Liver (tissue), 9 donors: Measurements from ENCODE around the gene RYR3. TPM values are rescaled to one million over a fixed set of nuclear protein-coding genes. Genes with fewer than 3 reads are reported as not detected.

Source experiments
- DNase-seq: peaks from one replicate; pipeline ENCODE4 v3.0.0-alpha.2; 2017; ENCODE audit warnings: low spot score
- H3K27ac ChIP-seq, 2 donors: one replicate each; pipeline ENCODE4 v1.7.0; 2013; ENCODE audit warnings: inconsistent platforms in 2 of 2, low read length in 2 of 2, control low read depth in 1 of 2, low read depth in 1 of 2, mild to moderate bottlenecking in 1 of 2
- H3K27me3 ChIP-seq, 4 donors: one replicate each; pipeline versions ENCODE4 v1.6.1 to v1.7.0; 2013; ENCODE audit warnings: low read length in 3 of 4, inconsistent platforms in 1 of 4, mild to moderate bottlenecking in 1 of 4, moderate library complexity in 1 of 4; ENCODE audit not compliant: control insufficient read depth in 4 of 4, insufficient read depth in 4 of 4
- H3K36me3 ChIP-seq, 4 donors: one replicate each; pipeline versions ENCODE4 v1.6.1 to v1.7.0; 2013; ENCODE audit warnings: low read length in 3 of 4, mild to moderate bottlenecking in 3 of 4, low read depth in 1 of 4, moderate library complexity in 1 of 4; ENCODE audit not compliant: control insufficient read depth in 4 of 4, insufficient read depth in 3 of 4
- H3K4me1 ChIP-seq, 4 donors: one replicate each; pipeline versions ENCODE4 v1.6.1 to v1.7.0; 2013; ENCODE audit warnings: low read length in 3 of 4, mild to moderate bottlenecking in 3 of 4, moderate library complexity in 1 of 4; ENCODE audit not compliant: control insufficient read depth in 4 of 4, insufficient read depth in 4 of 4
- H3K4me3 ChIP-seq, 3 donors: one replicate each; pipeline versions ENCODE4 v1.6.1 to v1.7.0; 2013; ENCODE audit warnings: low read length in 3 of 3, control low read depth in 1 of 3, low read depth in 1 of 3, mild to moderate bottlenecking in 1 of 3
- H3K9ac ChIP-seq, 2 donors: one replicate each; pipeline ENCODE4 v1.7.0; 2013; ENCODE audit warnings: low read length in 2 of 2, mild to moderate bottlenecking in 2 of 2, moderate library complexity in 2 of 2, control low read depth in 1 of 2, low read depth in 1 of 2
- H3K9me3 ChIP-seq, 4 donors: one replicate each; pipeline versions ENCODE4 v1.6.1 to v1.7.0; 2013; ENCODE audit warnings: low read length in 3 of 4; ENCODE audit not compliant: control insufficient read depth in 4 of 4
- ATF3 ChIP-seq: IDR thresholded peaks from 2 replicates; pipeline ENCODE4 v1.6.1; 2016; ENCODE audit warnings: antibody characterized with exemption
- CTCF ChIP-seq: fragments of 150-350 bp; IDR thresholded peaks from 2 replicates; pipeline ENCODE4 v1.5.1; 2017; ENCODE audit warnings: improper control_type of control experiment, low read depth, low read length; ENCODE audit not compliant: missing input control
- EGR1 ChIP-seq, 2 donors: IDR thresholded peaks; 2 replicates each; pipeline ENCODE4 v1.6.1; 2016 to 2018; ENCODE audit warnings: antibody characterized with exemption in 2 of 2, low read depth in 2 of 2
- FOXA1 ChIP-seq: IDR thresholded peaks from 2 replicates; pipeline ENCODE4 v1.6.1; 2016; ENCODE audit warnings: antibody characterized with exemption
- FOXA2 ChIP-seq: IDR thresholded peaks from 2 replicates; pipeline ENCODE4 v1.6.1; 2016; ENCODE audit warnings: antibody characterized with exemption
- GABPA ChIP-seq, 2 donors: IDR thresholded peaks in 1 of 2; conservative IDR thresholded peaks in 1 of 2; 2 replicates each; pipeline ENCODE4 v1.6.1; 2016; ENCODE audit warnings: antibody characterized with exemption in 2 of 2, mild to moderate bottlenecking in 1 of 2, moderate library complexity in 1 of 2
- HNF4A ChIP-seq, 2 donors: conservative IDR thresholded peaks; 2 replicates each; pipeline ENCODE4 v1.6.1; 2016; ENCODE audit warnings: antibody characterized with exemption in 2 of 2, mild to moderate bottlenecking in 2 of 2
- HNF4G ChIP-seq: IDR thresholded peaks from 2 replicates; pipeline ENCODE4 v1.6.1; 2016; ENCODE audit warnings: antibody characterized with exemption
- RAD21 ChIP-seq, 2 donors: IDR thresholded peaks; 2 replicates each; pipeline ENCODE4 v1.6.1; 2016; ENCODE audit warnings: antibody characterized with exemption in 2 of 2, mild to moderate bottlenecking in 2 of 2
- REST ChIP-seq: IDR thresholded peaks from 2 replicates; pipeline ENCODE4 v1.6.1; 2016; ENCODE audit warnings: antibody characterized with exemption, mild to moderate bottlenecking
- RXRA ChIP-seq, 2 donors: IDR thresholded peaks; 2 replicates each; pipeline ENCODE4 v1.6.1; 2017 to 2018; ENCODE audit warnings: antibody characterized with exemption in 2 of 2, mild to moderate bottlenecking in 1 of 2
- SP1 ChIP-seq: IDR thresholded peaks from 2 replicates; pipeline ENCODE4 v1.6.1; 2018; ENCODE audit warnings: antibody characterized with exemption, mild to moderate bottlenecking
- TAF1 ChIP-seq: conservative IDR thresholded peaks from 2 replicates; pipeline ENCODE4 v1.6.1; 2016; ENCODE audit warnings: antibody characterized with exemption, mild to moderate bottlenecking
- YY1 ChIP-seq: IDR thresholded peaks from 2 replicates; pipeline ENCODE4 v1.6.1; 2016; ENCODE audit warnings: antibody characterized with exemption, mild to moderate bottlenecking
- ZBTB33 ChIP-seq: IDR thresholded peaks from 2 replicates; pipeline ENCODE4 v1.6.1; 2016; ENCODE audit warnings: antibody characterized with exemption
- WGBS: extraction: QIAGEN DNeasy Blood & Tissue Kit; methylation state at CpG from one replicate; pipeline ENCODE4 v1.1.7; 2013; 5-methylcytosine and 5-hydroxymethylcytosine counted together
- polyA plus RNA-seq, 2 donors: library from polyadenylated mRNA; stranded (reverse) in 1 of 2; unstranded in 1 of 2; fragments of 200-250 nt in 1 of 2; fragments of >200 nt in 1 of 2; fragmentation: Nextera tagmentation in 1 of 2; extraction: Ambion mirVana in 1 of 2; gene quantifications; one replicate each; pipeline versions ENCODE4 v1.2.1 to v1.2.3, GENCODE V29; 2013 to 2015
- total RNA-seq, 2 donors: library from RNA; depleted of rRNA; stranded (reverse); fragments of >200 nt; gene quantifications; one replicate each; pipeline ENCODE4 v1.2.3, GENCODE V29; 2014
- TF ChIP-seq, protein P1 (sequence below): IDR thresholded peaks from 2 replicates; pipeline ENCODE4 v1.6.1; 2016; ENCODE audit warnings: antibody characterized with exemption
- donor health status: healthy.
- donor health status: healthy.
- donor health status: healthy.
- donor health status: healthy.
- donor health status: healthy.

Gene RYR3
- total and polyA plus RNA-seq, 4 donors: 0.01 to 1.1 (median 0.22) TPM

DNA sequence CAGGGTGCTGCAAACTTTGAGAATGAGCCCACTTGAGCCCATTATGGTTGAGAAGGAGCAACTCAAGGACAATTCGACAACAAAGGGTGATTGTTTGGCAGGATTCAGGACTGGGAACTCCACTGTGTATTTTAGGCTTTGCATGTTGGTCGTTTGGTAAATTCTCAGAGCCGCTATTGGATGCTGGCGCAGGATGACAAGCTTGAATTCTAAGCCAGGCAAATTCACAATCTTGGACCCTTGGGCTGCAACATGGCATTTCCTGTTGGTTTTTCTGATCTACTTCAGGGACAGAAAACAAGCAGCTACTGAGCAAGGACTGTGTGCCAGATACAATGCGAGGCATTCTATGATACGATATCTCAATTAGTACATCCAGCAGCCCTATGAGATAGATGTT lies 82.8 kb downstream of the RYR3 start:
- TF ChIP-seq TAF1 (no peak), HNF4A (conservative IDR thresholded peaks at IDR 0.05) (no peak), YY1 (no peak), RAD21 (IDR thresholded peaks at IDR 0.05) (no peak), ATF3 (no peak), FOXA2 (no peak), EGR1 (IDR thresholded peaks at IDR 0.05; ENCODE audit: low read depth in 2 of 2) (no peak), ZBTB33 (no peak), GABPA (IDR thresholded peaks at IDR 0.05 in 1 of 2, conservative IDR thresholded peaks at IDR 0.05 in 1 of 2) (no peak), FOXA1 (no peak), SP1 (no peak), RXRA (IDR thresholded peaks at IDR 0.05) (no peak), HNF4G (no peak), CTCF (no peak), REST (no peak)
- TF ChIP-seq, protein P1, sequence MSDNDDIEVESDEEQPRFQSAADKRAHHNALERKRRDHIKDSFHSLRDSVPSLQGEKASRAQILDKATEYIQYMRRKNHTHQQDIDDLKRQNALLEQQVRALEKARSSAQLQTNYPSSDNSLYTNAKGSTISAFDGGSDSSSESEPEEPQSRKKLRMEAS: no peak
- Histone ChIP-seq H3K27ac (no peak overlapping the region), H3K9me3 (no peaks in the 10 kb centered on the region), H3K36me3 (no peaks in the 10 kb centered on the region), H3K4me1 (no peaks in the 10 kb centered on the region), H3K9ac (no peak overlapping the region), H3K4me3 (no peak overlapping the region), H3K27me3 (peaks cover 0 to 4% (median 1%) of the 10 kb centered on the region in 4 donors)
- DNase-seq: no peak
- WGBS: 78% methylated on average over 6 of the region's 6 CpGs

DNA sequence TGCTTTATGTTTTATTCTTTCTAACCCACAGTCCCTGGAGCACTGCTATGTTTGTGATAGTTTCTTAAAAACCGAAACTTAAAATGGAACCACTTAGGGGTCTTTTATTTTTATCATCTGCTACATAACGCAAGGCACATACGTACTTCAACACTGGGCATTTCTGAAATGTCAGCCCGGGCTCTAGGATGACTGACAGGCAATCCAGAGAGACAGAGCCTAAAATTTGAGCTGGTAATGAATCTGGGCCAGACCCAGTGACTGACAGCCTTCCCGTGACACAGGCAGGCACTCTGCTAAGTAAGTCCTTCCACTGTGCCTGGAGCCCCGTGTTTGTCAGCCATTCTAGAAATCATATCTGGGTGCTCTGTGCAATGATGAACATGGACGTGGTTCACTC lies 84.6 kb downstream of the RYR3 start:
- no peak overlapping the region for H3K27ac ChIP-seq
- no peaks in the 10 kb centered on the region for H3K4me1 ChIP-seq
- no peaks in the 10 kb centered on the region for H3K36me3 ChIP-seq
- WGBS: 81% methylated on average over 7 of the region's 7 CpGs
- H3K9me3 ChIP-seq: no peaks in the 10 kb centered on the region
- no peak overlapping the region for H3K9ac ChIP-seq
- no peak for DNase-seq
- no peak overlapping the region for H3K4me3 ChIP-seq
- H3K27me3 ChIP-seq: peaks cover 0 to 13% (median 1%) of the 10 kb centered on the region in 4 donors
- TF ChIP-seq YY1: no peak
- no peak for TF ChIP-seq GABPA (IDR thresholded peaks at IDR 0.05 in 1 of 2, conservative IDR thresholded peaks at IDR 0.05 in 1 of 2)
- no peak for TF ChIP-seq ZBTB33
- TF ChIP-seq FOXA2: no peak
- no peak for TF ChIP-seq ATF3
- TF ChIP-seq FOXA1: no peak
- no peak for TF ChIP-seq EGR1 (IDR thresholded peaks at IDR 0.05; ENCODE audit: low read depth in 2 of 2)
- no peak for TF ChIP-seq HNF4A (conservative IDR thresholded peaks at IDR 0.05)
- no peak for TF ChIP-seq CTCF
- TF ChIP-seq TAF1: no peak
- TF ChIP-seq, protein P1: no peak
